HEK293 (cell line): ENCODE results near the gene HLF.

Source experiments
- CTCF ChIA-PET: fragments of 350-600 bp; formaldehyde crosslinking; extraction: SDS; loops from one replicate; lab custom pipeline; 2021; ENCODE audit warnings: antibody characterized with exemption; lab: Yijun Ruan, JAX
- POLR2A ChIA-PET: fragments of 300-600 bp; formaldehyde crosslinking; extraction: SDS; loops from one replicate; lab custom pipeline; 2020; ENCODE audit warnings: antibody characterized with exemption, inconsistent platforms; lab: Yijun Ruan, JAX
- H3K27ac ChIP-seq: fragments of 200-500 bp; sonication (Bioruptor generic); 2 replicates; pipeline ENCODE4 v1.5.1; 2014; ENCODE audit warnings: low read depth, low read length, control low read depth, inconsistent platforms; ENCODE audit errors: extremely low read depth
- H3K36me3 ChIP-seq, 2 experiments: fragments of 200-500 bp in 1 of 2; sonication (Bioruptor generic) in 1 of 2; 1 replicate in 1 of 2; 2 replicates in 1 of 2; pipeline ENCODE4 v1.5.1; 2014 to 2017; ENCODE audit warnings: inconsistent platforms in 2 of 2, low read length in 2 of 2; ENCODE audit not compliant: control insufficient read depth in 2 of 2, insufficient read depth in 1 of 2
- H3K4me1 ChIP-seq: fragments of 200-500 bp; sonication (Bioruptor generic); 2 replicates; pipeline ENCODE4 v1.5.1; 2014; ENCODE audit warnings: mild to moderate bottlenecking, low read length, inconsistent platforms; ENCODE audit not compliant: control insufficient read depth, insufficient read depth
- H3K4me3 ChIP-seq: 2 replicates; pipeline ENCODE4 v1.5.1; 2011; ENCODE audit warnings: low read depth, mild to moderate bottlenecking, control low read depth, low read length, moderate library complexity
- H3K9me3 ChIP-seq: fragments of 200-500 bp; sonication (Bioruptor generic); 2 replicates; pipeline ENCODE4 v1.5.1; 2014; ENCODE audit warnings: low read depth, low read length, inconsistent platforms; ENCODE audit not compliant: control insufficient read depth, insufficient read depth
- CTCF ChIP-seq: fragments of 450-650 bp; formaldehyde crosslinking; IDR thresholded peaks from 2 replicates; pipeline ENCODE4 v1.5.1; 2016; ENCODE audit warnings: missing biosample characterization, missing genetic modification characterization
- HOXD13 ChIP-seq: sonication (generic); formaldehyde crosslinking; IDR thresholded peaks from 2 replicates; pipeline ENCODE4 v1.8.0; 2022; ENCODE audit warnings: missing genetic modification reagents, borderline replicate concordance
- PATZ1 ChIP-seq: fragments of 450-650 bp; formaldehyde crosslinking; IDR thresholded peaks from 2 replicates; pipeline ENCODE4 v1.5.1; 2016; ENCODE audit warnings: missing biosample characterization, missing genetic modification characterization
- PRDM4 ChIP-seq: fragments of 450-650 bp; formaldehyde crosslinking; IDR thresholded peaks from 2 replicates; pipeline ENCODE4 v1.5.1; 2017; ENCODE audit warnings: missing biosample characterization, missing genetic modification characterization
- TRIM28 ChIP-seq: IDR thresholded peaks from 2 replicates; pipeline ENCODE4 v1.6.1; 2011; ENCODE audit warnings: low read length, control low read depth, borderline replicate concordance
- TSHZ1 ChIP-seq: fragments of 450-650 bp; formaldehyde crosslinking; IDR thresholded peaks from 2 replicates; pipeline ENCODE4 v1.5.1; 2016; ENCODE audit warnings: missing biosample characterization, missing genetic modification characterization, borderline replicate concordance
- ZBTB7A ChIP-seq: fragments of 450-650 bp; formaldehyde crosslinking; IDR thresholded peaks from 2 replicates; pipeline ENCODE4 v1.5.1; 2016; ENCODE audit warnings: low read depth, missing biosample characterization, missing genetic modification characterization
- ZNF214 ChIP-seq: fragments of 450-650 bp; formaldehyde crosslinking; IDR thresholded peaks from 2 replicates; pipeline ENCODE4 v1.5.1; 2017; ENCODE audit warnings: missing biosample characterization, mild to moderate bottlenecking, missing genetic modification characterization, borderline replicate concordance
- ZNF280D ChIP-seq: fragments of 450-650 bp; formaldehyde crosslinking; IDR thresholded peaks from 2 replicates; pipeline ENCODE4 v1.5.1; 2016; ENCODE audit warnings: missing biosample characterization, missing genetic modification characterization
- ZNF488 ChIP-seq: fragments of 450-650 bp; formaldehyde crosslinking; IDR thresholded peaks from 2 replicates; pipeline ENCODE4 v1.5.1; 2016; ENCODE audit warnings: missing biosample characterization, missing genetic modification characterization
- ZNF518A ChIP-seq: fragments of 450-650 bp; formaldehyde crosslinking; conservative IDR thresholded peaks from 2 replicates; pipeline ENCODE4 v1.5.1; 2016; ENCODE audit warnings: low read depth, missing biosample characterization, missing genetic modification characterization
- ZNF626 ChIP-seq: fragments of 450-650 bp; sonication (Bioruptor Pico); formaldehyde crosslinking; IDR thresholded peaks from 2 replicates; pipeline ENCODE4 v1.5.1; 2018; ENCODE audit warnings: missing biosample characterization, missing genetic modification characterization, inconsistent platforms
- ZNF701 ChIP-seq: fragments of 450-650 bp; formaldehyde crosslinking; IDR thresholded peaks from 2 replicates; pipeline ENCODE4 v1.5.1; 2016; ENCODE audit warnings: missing biosample characterization, missing genetic modification characterization

HLF gene

GRCh38 chr17:55354010-55354409, 89.2 kb downstream of the HLF start:
- Histone ChIP-seq H3K36me3 (no peaks in the 10 kb centered on the region), H3K4me1 (no peaks in the 10 kb centered on the region), H3K4me3 (no peak overlapping the region)
- POLR2A ChIA-PET: interaction anchor here (0.5 kb wide), 1 partner anchor 69 kb away, joined by 9 read pairs; no protein-coding TSS in a partner anchor
- TF ChIP-seq ZNF280D (tag by site-specific recombination) (no peak), ZNF214 (tag by site-specific recombination) (no peak), ZBTB7A (no peak), TRIM28 (no peak), HOXD13 (CRISPR knock-in tag) (no peak), ZNF488 (tag by site-specific recombination) (no peak)
- TF ChIP-seq, all 188 proteins: peak for 0
- no peak overlapping the region for H3K27ac ChIP-seq
- no peaks in the 10 kb centered on the region for H3K9me3 ChIP-seq
- CTCF ChIA-PET: interaction anchor here (0.6 to 5.7 kb wide), 5 partner anchors 158 to 437 kb away, joined by 4 to 77 read pairs (median 8); partner anchors contain the start of gene SMIM36

GRCh38 chr17:55354941-55355340, 90.2 kb downstream of the HLF start:
- POLR2A ChIA-PET: no interaction called here
- CTCF ChIA-PET: interaction anchor here (0.5 to 5.7 kb wide), 13 partner anchors 7 to 384 kb away, joined by 3 to 77 read pairs (median 5); partner anchors contain the start of gene SMIM36
- TF ChIP-seq ZNF626 (tag by site-specific recombination): no peak
- TF ChIP-seq CTCF (tag by site-specific recombination): no peak
- TF ChIP-seq PATZ1: no peak
- TF ChIP-seq ZNF701: no peak
- no peak for TF ChIP-seq PRDM4 (tag by site-specific recombination)
- no peak for TF ChIP-seq ZNF518A (tag by site-specific recombination)
- no peak for TF ChIP-seq TSHZ1

More at GRCh38 chr17:55354941-55355340, 90.2 kb downstream of the HLF start:
- Histone ChIP-seq H3K4me1 (no peaks in the 10 kb centered on the region), H3K27ac (no peak overlapping the region), H3K36me3 (no peaks in the 10 kb centered on the region), H3K9me3 (no peaks in the 10 kb centered on the region), H3K4me3 (no peak overlapping the region)
